CD4-positive, alpha-beta memory T cell (primary cell): ENCODE data around the gene PLK5. TPM values are rescaled to one million over a fixed set of nuclear protein-coding genes. Genes with fewer than 3 reads are reported as not detected.
A peak's percentile ranks its signal among the peaks of the same experiment; 100 is the strongest.

ENCODE experiments used
- CTCF ChIA-PET: fragments of 350-600 bp; sonication (Branson Sonifier 250); formaldehyde crosslinking; loops from one replicate; lab custom pipeline; 2021; ENCODE audit warnings: inconsistent platforms; ENCODE audit not compliant: partially characterized antibody; lab: Charles Lee
- POLR2A ChIA-PET: fragments of 350-600 bp; sonication (Branson Sonifier 250); formaldehyde crosslinking; loops from one replicate; lab custom pipeline; 2021; ENCODE audit not compliant: partially characterized antibody; lab: Charles Lee
- DNase-seq, 5 donors: peaks; one replicate each; pipeline versions ENCODE4 v3.0.0 to v3.0.0-alpha.2; 2020 to 2022; ENCODE audit warnings: mixed read lengths in 1 of 5
- H3K27ac ChIP-seq: one replicate; pipeline ENCODE4 v1.7.0; 2013; ENCODE audit warnings: low read depth, low read length
- H3K27me3 ChIP-seq: 2 replicates; pipeline ENCODE4 v1.7.0; 2013; ENCODE audit warnings: mild to moderate bottlenecking, low read length, moderate library complexity; ENCODE audit not compliant: insufficient read depth
- H3K36me3 ChIP-seq: 2 replicates; pipeline ENCODE4 v1.7.0; 2013; ENCODE audit warnings: mild to moderate bottlenecking, low read length, moderate library complexity; ENCODE audit not compliant: insufficient read depth
- H3K4me1 ChIP-seq: 2 replicates; pipeline ENCODE4 v1.7.0; 2013; ENCODE audit warnings: mild to moderate bottlenecking, low read length, moderate library complexity; ENCODE audit not compliant: insufficient read depth
- H3K4me3 ChIP-seq, 2 donors: one replicate each; pipeline ENCODE4 v1.7.0; 2013; ENCODE audit warnings: low read length in 2 of 2, mild to moderate bottlenecking in 1 of 2
- H3K9me3 ChIP-seq, 2 donors: one replicate each; pipeline ENCODE4 v1.7.0; 2013; ENCODE audit warnings: low read length in 2 of 2, control low read depth in 1 of 2; ENCODE audit not compliant: control insufficient read depth in 1 of 2
- H3K27ac Mint-ChIP-seq, 7 donors: one replicate each; pipeline ENCODE4 v1.8.0; 2020 to 2021; ENCODE audit warnings: mixed read lengths in 7 of 7, mild to moderate bottlenecking in 6 of 7, inconsistent platforms in 3 of 7, moderate library complexity in 3 of 7
- H3K27me3 Mint-ChIP-seq, 2 donors: one replicate each; pipeline ENCODE4 v1.8.0; 2020 to 2021; ENCODE audit warnings: mixed read lengths in 2 of 2
- H3K36me3 Mint-ChIP-seq, 2 donors: one replicate each; pipeline ENCODE4 v1.8.0; 2020 to 2021; ENCODE audit warnings: mixed read lengths in 2 of 2, inconsistent platforms in 1 of 2, mild to moderate bottlenecking in 1 of 2
- H3K4me1 Mint-ChIP-seq, 4 donors: one replicate each; pipeline ENCODE4 v1.8.0; 2020 to 2021; ENCODE audit warnings: mixed read lengths in 4 of 4, mild to moderate bottlenecking in 1 of 4
- H3K4me3 Mint-ChIP-seq, 8 donors: one replicate each; pipeline ENCODE4 v1.8.0; 2020 to 2021; ENCODE audit warnings: mixed read lengths in 8 of 8, mild to moderate bottlenecking in 7 of 8, moderate library complexity in 6 of 8, inconsistent platforms in 3 of 8
- H3K9me3 Mint-ChIP-seq, 8 donors: one replicate each; pipeline ENCODE4 v1.8.0; 2020 to 2021; ENCODE audit warnings: mixed read lengths in 8 of 8, mild to moderate bottlenecking in 5 of 8, inconsistent platforms in 3 of 8, moderate library complexity in 1 of 8
- intact Hi-C: fragments of 100-400 bp; cut with micrococcal nuclease; formaldehyde crosslinking; loops from one replicate; pipeline ENCODE4 v1.15.1; 2023
- polyA plus RNA-seq, 2 donors: library from polyadenylated mRNA; unstranded; fragments of 300-500 nt; fragmentation: Illumina TruSeq; gene quantifications; one replicate each; pipeline ENCODE4 v1.2.3, GENCODE V29; 2021
- total RNA-seq, 2 experiments: library from RNA; stranded (reverse); gene quantifications; one replicate each; pipeline ENCODE4 v1.2.3, GENCODE V29; 2021

PLK5 gene
- total and polyA plus RNA-seq, 4 experiments from 2014 or later, result not detected

GRCh38 chr19:1487576-1488281 is 36.1 kb upstream of the PLK5 start:
- peaks cover 15% of the 10 kb centered on the region for H3K4me1 ChIP-seq
- Mint-ChIP-seq H3K4me1 (peaks cover 3 to 18% (median 10%) of the 10 kb centered on the region in 4 donors), H3K27ac (no peak overlapping the region), H3K36me3 (peaks cover 0 to 3% of the 10 kb centered on the region in 2 donors), H3K4me3 (no peak overlapping the region), H3K27me3 (peaks cover 0 to 3% of the 10 kb centered on the region in 2 donors), H3K9me3 (peaks cover 0 to 1% (median 0%) of the 10 kb centered on the region in 8 donors)
- peak in 1 of 5 donors; percentile 22 for DNase-seq
- POLR2A ChIA-PET, result interaction anchor here (1.6 kb wide), 1 partner anchor 19 kb away, joined by 3 read pairs; no protein-coding TSS in a partner anchor
- no peak overlapping the region for H3K4me3 ChIP-seq
- no peaks in the 10 kb centered on the region for H3K27me3 ChIP-seq
- intact Hi-C loops, result no loop called here
- CTCF ChIA-PET, result interaction anchor here (0.5 kb wide), 1 partner anchor 46 kb away, joined by 3 read pairs; no protein-coding TSS in a partner anchor
- no peaks in the 10 kb centered on the region for H3K9me3 ChIP-seq
- H3K27ac ChIP-seq, result no peak overlapping the region
- H3K36me3 ChIP-seq, result no peaks in the 10 kb centered on the region

DNA sequence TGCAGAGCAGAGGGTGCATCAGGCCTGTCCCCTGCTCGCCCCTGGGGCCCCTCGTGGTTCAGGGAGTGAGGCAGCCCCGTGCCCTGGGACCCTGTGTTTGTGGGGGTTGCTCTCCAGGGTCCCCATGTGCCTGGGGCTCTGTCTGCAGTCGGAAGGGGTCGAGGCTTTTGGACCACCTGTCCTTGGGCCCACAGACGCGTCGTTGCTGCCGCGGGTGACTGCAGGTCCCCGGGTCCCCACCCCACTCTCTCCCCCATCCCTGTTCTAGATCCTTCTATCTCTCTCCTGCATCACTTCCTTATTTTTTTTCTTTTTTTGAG is 35.6 kb upstream of the PLK5 start:
- Mint-ChIP-seq H3K36me3 (peaks cover 0 to 3% of the 10 kb centered on the region in 2 donors), H3K4me1 (peaks cover 3 to 18% (median 10%) of the 10 kb centered on the region in 4 donors), H3K27ac (peak overlapping the region in 1 of 7 donors; percentile 32), H3K27me3 (peaks cover 0 to 3% of the 10 kb centered on the region in 2 donors), H3K4me3 (no peak overlapping the region), H3K9me3 (peaks cover 0 to 1% (median 0%) of the 10 kb centered on the region in 8 donors)
- intact Hi-C loops, result no loop called here
- H3K27ac ChIP-seq, result no peak overlapping the region
- ChIA-PET POLR2A (interaction anchor here (1.6 kb wide), 1 partner anchor 20 kb away, joined by 3 read pairs; no protein-coding TSS in a partner anchor), CTCF (interaction anchor here (0.5 kb wide), 1 partner anchor 47 kb away, joined by 3 read pairs; no protein-coding TSS in a partner anchor)
- H3K4me3 ChIP-seq, result no peak overlapping the region
- H3K9me3 ChIP-seq, result no peaks in the 10 kb centered on the region
- DNase-seq, result peak in 1 of 5 donors; percentile 27
- H3K27me3 ChIP-seq, result no peaks in the 10 kb centered on the region
- peaks cover 15% of the 10 kb centered on the region for H3K4me1 ChIP-seq
- no peaks in the 10 kb centered on the region for H3K36me3 ChIP-seq

- peak overlapping the region; percentile 42 to 90 (median 56) for H3K4me3 Mint-ChIP-seq
- intact Hi-C loops, result loop anchor here (1.0 to 2.0 kb wide), 5 partner anchors 10 to 214 kb away; partner anchors contain the start of genes C19orf25, FAM174C and TCF3
- H3K9me3 Mint-ChIP-seq, result peaks cover 0 to 1% (median 0%) of the 10 kb centered on the region in 8 donors
- H3K9me3 ChIP-seq, result no peaks in the 10 kb centered on the region
- POLR2A ChIA-PET, result interaction anchor here (0.8 to 2.5 kb wide), 8 partner anchors 10 to 220 kb away, joined by 3 to 13 read pairs (median 4); partner anchors contain the start of genes C19orf25, CIRBP and TCF3
- H3K36me3 ChIP-seq, result no peaks in the 10 kb centered on the region
- H3K27me3 ChIP-seq, result no peaks in the 10 kb centered on the region
- DNase-seq, result peak in 1 of 5 donors; percentile 29
- H3K36me3 Mint-ChIP-seq, result peaks cover 0 to 3% of the 10 kb centered on the region in 2 donors
- H3K4me3 ChIP-seq, result peak overlapping the region; percentile 34 to 58
- peak overlapping the region; percentile 51 for H3K27ac ChIP-seq
- H3K27ac Mint-ChIP-seq, result peak overlapping the region in 4 of 7 donors; percentile 30 to 96 (median 64)
- peaks cover 3 to 18% (median 10%) of the 10 kb centered on the region in 4 donors for H3K4me1 Mint-ChIP-seq
- peaks cover 0 to 3% of the 10 kb centered on the region in 2 donors for H3K27me3 Mint-ChIP-seq
- H3K4me1 ChIP-seq, result peaks cover 15% of the 10 kb centered on the region
- CTCF ChIA-PET, result interaction anchor here (1.3 kb wide), 1 partner anchor 14 kb away, joined by 4 read pairs; no protein-coding TSS in a partner anchor
Measured at GRCh38 chr19:1489463-1490310, 34.2 kb upstream of the PLK5 start.

DNA sequence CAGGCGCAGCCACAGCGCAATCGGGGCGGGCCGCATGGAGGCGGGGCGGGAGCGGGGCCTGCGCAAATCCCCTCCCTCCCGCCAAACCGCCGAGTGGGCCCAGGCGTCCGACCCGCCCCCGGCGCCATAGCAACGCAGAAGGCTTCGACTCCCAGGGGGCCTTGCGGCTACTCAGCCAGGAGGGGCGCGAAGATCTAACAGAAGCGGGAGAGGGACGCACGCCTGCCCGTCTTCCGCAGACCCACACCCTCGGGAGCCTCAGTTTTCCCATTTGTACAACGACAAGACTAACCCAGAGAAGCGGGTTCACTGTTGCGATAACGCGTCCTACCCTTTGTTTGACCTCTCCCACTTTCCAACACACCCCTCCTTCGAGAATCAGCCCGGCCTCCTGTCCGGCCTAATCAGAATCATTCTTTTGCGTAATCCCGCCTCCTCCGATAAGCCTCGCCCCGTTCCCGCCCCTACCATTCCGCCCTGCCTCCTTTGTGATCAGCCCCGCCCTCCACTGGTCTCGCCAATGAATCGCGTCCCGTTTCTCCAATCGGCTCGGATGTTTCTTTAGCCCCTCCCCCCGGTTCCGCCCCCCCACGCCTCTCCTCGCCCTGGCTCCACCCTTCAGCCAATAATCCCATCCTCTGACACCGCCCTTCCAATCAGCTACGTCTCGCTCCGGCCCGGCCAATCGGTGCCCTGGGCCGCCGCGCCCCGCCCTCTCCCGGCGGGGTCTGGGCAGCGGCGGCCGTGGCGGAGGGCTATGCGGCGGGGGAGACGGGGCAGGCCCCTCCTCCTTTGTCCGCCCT is 33.4 kb upstream of the PLK5 start, which contains the start of gene PCSK4:
TSS of gene PCSK4 (minus strand) at position 40 of the 803 bp plus-strand sequence. CDS start at position 36, 4 bp downstream.
- intact Hi-C loops, result loop anchor here (1.0 to 2.0 kb wide), 5 partner anchors 11 to 215 kb away; partner anchors contain the start of genes C19orf25, FAM174C and TCF3
- Mint-ChIP-seq H3K4me3 (peak within 1 kb of the TSS; percentile 86 to 95 (median 90)), H3K9me3 (peaks cover 0 to 1% (median 0%) of the 10 kb centered on the region in 8 donors), H3K27ac (peak within 1 kb of the TSS; percentile 88 to 96 (median 93)), H3K4me1 (peaks cover 3 to 18% (median 10%) of the 10 kb centered on the region in 4 donors), H3K27me3 (peaks cover 0 to 3% of the 10 kb centered on the region in 2 donors), H3K36me3 (peaks cover 0 to 3% of the 10 kb centered on the region in 2 donors)
- POLR2A ChIA-PET, result interaction anchor here (0.7 to 2.5 kb wide), 17 partner anchors 12 to 246 kb away, joined by 3 to 13 read pairs (median 4); partner anchors contain the start of genes C19orf25, CIRBP and TCF3
- Histone ChIP-seq H3K36me3 (no peaks in the 10 kb centered on the region), H3K4me3 (peak within 1 kb of the TSS; percentile 34 to 58), H3K27ac (peak within 1 kb of the TSS; percentile 51), H3K4me1 (peaks cover 15% of the 10 kb centered on the region), H3K9me3 (no peaks in the 10 kb centered on the region), H3K27me3 (no peaks in the 10 kb centered on the region)
- peak; percentile 97 to 100 (median 98) for DNase-seq
- CTCF ChIA-PET, result interaction anchor here (1.0 to 1.3 kb wide), 5 partner anchors 11 to 18 kb away, joined by 3 to 4 read pairs (median 4); no protein-coding TSS in a partner anchor

DNA sequence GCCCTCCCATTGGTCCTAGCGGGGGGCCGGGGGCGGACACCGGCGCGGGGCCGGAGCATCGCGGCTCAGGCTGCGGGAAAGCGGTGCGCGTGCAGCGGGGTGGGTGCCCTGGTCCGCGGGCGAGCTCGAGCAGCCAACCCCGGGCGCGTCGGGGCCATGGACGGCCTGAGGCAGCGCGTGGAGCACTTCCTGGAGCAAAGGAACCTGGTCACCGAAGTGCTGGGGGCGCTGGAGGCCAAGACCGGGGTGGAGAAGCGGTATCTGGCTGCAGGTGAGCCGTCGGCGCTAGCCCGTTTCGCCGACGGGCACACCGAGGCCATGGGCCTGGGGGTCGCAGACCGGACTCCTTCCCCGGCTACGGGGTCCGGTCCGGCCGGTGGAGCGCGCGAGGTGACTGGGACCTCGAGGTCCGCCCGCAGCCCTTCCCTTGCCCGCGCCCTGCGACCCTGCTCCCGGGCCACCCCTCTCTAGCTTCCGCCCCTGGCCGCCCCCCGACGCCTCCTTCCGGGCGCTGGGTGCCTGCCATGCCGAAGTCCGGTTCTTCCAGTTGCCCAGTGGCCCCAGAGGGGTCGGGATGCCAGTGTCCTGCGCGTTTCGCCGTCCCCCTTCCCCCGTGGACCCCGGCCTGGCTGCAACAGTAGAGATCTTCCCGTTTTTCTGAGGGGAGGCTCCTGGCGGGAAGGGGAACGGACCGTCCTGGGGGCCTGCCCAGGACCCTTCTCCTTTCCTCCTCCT is 32.6 kb upstream of the PLK5 start, which contains the start of gene REEP6:
TSS of gene REEP6 (plus strand) at position 68 of the 735 bp plus-strand sequence. CDS start at position 157, 89 bp downstream.
- intact Hi-C loops, result loop anchor here (2.0 kb wide), 1 partner anchor 162 kb away; the partner anchor contains the start of gene TCF3
- H3K27me3 ChIP-seq, result no peaks in the 10 kb centered on the region
- H3K4me1 ChIP-seq, result peaks cover 15% of the 10 kb centered on the region
- peak within 1 kb of the TSS; percentile 88 to 96 (median 93) for H3K27ac Mint-ChIP-seq
- POLR2A ChIA-PET, result interaction anchor here (0.6 to 2.5 kb wide), 15 partner anchors 13 to 247 kb away, joined by 3 to 13 read pairs (median 4); partner anchors contain the start of genes C19orf25, CIRBP and TCF3
- H3K4me3 Mint-ChIP-seq, result peak within 1 kb of the TSS; percentile 86 to 95 (median 90)
- no peaks in the 10 kb centered on the region for H3K9me3 ChIP-seq
- H3K4me3 ChIP-seq, result peak within 1 kb of the TSS; percentile 34 to 58
- H3K9me3 Mint-ChIP-seq, result peaks cover 0 to 1% (median 0%) of the 10 kb centered on the region in 8 donors
- H3K36me3 Mint-ChIP-seq, result peaks cover 0 to 3% of the 10 kb centered on the region in 2 donors
- H3K36me3 ChIP-seq, result no peaks in the 10 kb centered on the region
- H3K27me3 Mint-ChIP-seq, result peaks cover 0 to 3% of the 10 kb centered on the region in 2 donors
- H3K27ac ChIP-seq, result peak within 1 kb of the TSS; percentile 51
- CTCF ChIA-PET, result interaction anchor here (1.0 to 1.3 kb wide), 5 partner anchors 10 to 18 kb away, joined by 3 to 4 read pairs (median 4); no protein-coding TSS in a partner anchor
- peaks cover 3 to 18% (median 10%) of the 10 kb centered on the region in 4 donors for H3K4me1 Mint-ChIP-seq
- no peak for DNase-seq
